Measurements from ENCODE around the gene PLLP.

Gene PLLP

GRCh38 chr16:57265850-57266530 lies 18.5 kb downstream of the PLLP start:
- H3K9ac ChIP-seq: no peak overlapping the region
- H3K79me2 ChIP-seq (ENCODE audit: insufficient read depth, low read depth): no peaks in the 10 kb centered on the region
- no peak overlapping the region for H3K4me2 ChIP-seq
- H3K27me3 ChIP-seq (ENCODE audit: insufficient read depth, low read depth): no peaks in the 10 kb centered on the region
- no peaks in the 10 kb centered on the region for H4K20me1 ChIP-seq (ENCODE audit: insufficient read depth)
- TF ChIP-seq CTCF (conservative IDR thresholded peaks at IDR 0.05; ENCODE audit: low read depth, low read length): no peak
- no peak overlapping the region for H3K27ac ChIP-seq
- H3K36me3 ChIP-seq (ENCODE audit: insufficient read depth): no peaks in the 10 kb centered on the region
- H3K4me3 ChIP-seq (IDR thresholded peaks at IDR 0.05; ENCODE audit: insufficient read depth, low read depth, low read length): no peak overlapping the region
- no peak overlapping the region for H2AFZ ChIP-seq (ENCODE audit: low read depth)
- H3K4me1 ChIP-seq (ENCODE audit: low read depth, poor library complexity, severe bottlenecking): no peaks in the 10 kb centered on the region

GRCh38 chr16:57264950-57265371 lies 19.5 kb downstream of the PLLP start:
- Histone ChIP-seq H3K27ac (no peak overlapping the region), H3K79me2 (ENCODE audit: insufficient read depth, low read depth) (no peaks in the 10 kb centered on the region), H3K4me2 (no peak overlapping the region), H3K4me1 (ENCODE audit: low read depth, poor library complexity, severe bottlenecking) (no peaks in the 10 kb centered on the region), H3K4me3 (IDR thresholded peaks at IDR 0.05; ENCODE audit: insufficient read depth, low read depth, low read length) (no peak overlapping the region), H3K36me3 (ENCODE audit: insufficient read depth) (no peaks in the 10 kb centered on the region), H2AFZ (ENCODE audit: low read depth) (no peak overlapping the region), H4K20me1 (ENCODE audit: insufficient read depth) (no peaks in the 10 kb centered on the region), H3K27me3 (ENCODE audit: insufficient read depth, low read depth) (no peaks in the 10 kb centered on the region), H3K9ac (no peak overlapping the region)
- no peak for TF ChIP-seq CTCF (conservative IDR thresholded peaks at IDR 0.05; ENCODE audit: low read depth, low read length)

- H3K27ac ChIP-seq: no peak overlapping the region
- H4K20me1 ChIP-seq (ENCODE audit: insufficient read depth): no peaks in the 10 kb centered on the region
- no peak for TF ChIP-seq CTCF (conservative IDR thresholded peaks at IDR 0.05; ENCODE audit: low read depth, low read length)
- H3K36me3 ChIP-seq (ENCODE audit: insufficient read depth): no peaks in the 10 kb centered on the region
- no peaks in the 10 kb centered on the region for H3K4me1 ChIP-seq (ENCODE audit: low read depth, poor library complexity, severe bottlenecking)
- no peaks in the 10 kb centered on the region for H3K79me2 ChIP-seq (ENCODE audit: insufficient read depth, low read depth)
- H3K9ac ChIP-seq: no peak overlapping the region
- H3K27me3 ChIP-seq (ENCODE audit: insufficient read depth, low read depth): no peaks in the 10 kb centered on the region
- H3K4me3 ChIP-seq (IDR thresholded peaks at IDR 0.05; ENCODE audit: insufficient read depth, low read depth, low read length): no peak overlapping the region
- H2AFZ ChIP-seq (ENCODE audit: low read depth): no peak overlapping the region
- no peak overlapping the region for H3K4me2 ChIP-seq
Observed at GRCh38 chr16:57264381-57264780, 20.1 kb downstream of the PLLP start.

GRCh38 chr16:57263541-57264351 lies 20.7 kb downstream of the PLLP start:
- H3K79me2 ChIP-seq (ENCODE audit: insufficient read depth, low read depth): no peaks in the 10 kb centered on the region
- no peak overlapping the region for H3K27ac ChIP-seq
- no peaks in the 10 kb centered on the region for H4K20me1 ChIP-seq (ENCODE audit: insufficient read depth)
- TF ChIP-seq CTCF (conservative IDR thresholded peaks at IDR 0.05; ENCODE audit: low read depth, low read length): no peak
- H3K9ac ChIP-seq: no peak overlapping the region
- no peak overlapping the region for H2AFZ ChIP-seq (ENCODE audit: low read depth)
- no peaks in the 10 kb centered on the region for H3K36me3 ChIP-seq (ENCODE audit: insufficient read depth)
- no peak overlapping the region for H3K4me3 ChIP-seq (IDR thresholded peaks at IDR 0.05; ENCODE audit: insufficient read depth, low read depth, low read length)
- H3K27me3 ChIP-seq (ENCODE audit: insufficient read depth, low read depth): no peaks in the 10 kb centered on the region
- H3K4me2 ChIP-seq: no peak overlapping the region
- H3K4me1 ChIP-seq (ENCODE audit: low read depth, poor library complexity, severe bottlenecking): no peaks in the 10 kb centered on the region

Data from KMS-11 (cell line).